WTC11 (cell line): ENCODE results near the gene SAMD8. TPM values are rescaled to one million over a fixed set of nuclear protein-coding genes. Genes with fewer than 3 reads are reported as not detected.
A peak's percentile ranks its signal among the peaks of the same experiment; 100 is the strongest.

ENCODE experiments used
- CREB1 ChIP-seq: sonication (generic); formaldehyde crosslinking; IDR thresholded peaks from 2 replicates; pipeline ENCODE4 v1.8.0; 2023; ENCODE audit warnings: mild to moderate bottlenecking, missing genetic modification reagents
- CREM ChIP-seq: sonication (generic); formaldehyde crosslinking; IDR thresholded peaks from 2 replicates; pipeline ENCODE4 v1.8.1; 2022; ENCODE audit warnings: mild to moderate bottlenecking, missing genetic modification reagents, moderate library complexity
- ESRRA ChIP-seq: sonication (generic); formaldehyde crosslinking; IDR thresholded peaks from 2 replicates; pipeline ENCODE4 v1.8.1; 2022; ENCODE audit warnings: mild to moderate bottlenecking, missing genetic modification reagents, borderline replicate concordance
- FOXJ3 ChIP-seq: sonication (generic); formaldehyde crosslinking; IDR thresholded peaks from 2 replicates; pipeline ENCODE4 v1.9.0; 2021; ENCODE audit warnings: missing genetic modification reagents, mild to moderate bottlenecking, borderline replicate concordance
- HMGA2 ChIP-seq: fragments of 250-450 bp; sonication (Bioruptor Pico); IDR thresholded peaks from 2 replicates; pipeline ENCODE4 v1.4.0; 2021; ENCODE audit warnings: mild to moderate bottlenecking, moderate library complexity
- NFE2L1 ChIP-seq: sonication (generic); formaldehyde crosslinking; IDR thresholded peaks from 2 replicates; pipeline ENCODE4 v1.8.1; 2023; ENCODE audit warnings: missing genetic modification reagents
- SP1 ChIP-seq: sonication (generic); formaldehyde crosslinking; conservative IDR thresholded peaks from 2 replicates; pipeline ENCODE4 v1.8.1; 2022; ENCODE audit warnings: missing genetic modification reagents
- TEAD4 ChIP-seq: sonication (generic); formaldehyde crosslinking; IDR thresholded peaks from 2 replicates; pipeline ENCODE4 v1.8.0; 2022; ENCODE audit warnings: mild to moderate bottlenecking, missing genetic modification reagents
- ZNF121 ChIP-seq: sonication (generic); formaldehyde crosslinking; IDR thresholded peaks from 2 replicates; pipeline ENCODE4 v1.8.0; 2023; ENCODE audit warnings: missing genetic modification reagents
- ZNF138 ChIP-seq: sonication (generic); formaldehyde crosslinking; conservative IDR thresholded peaks from 2 replicates; pipeline ENCODE4 v1.8.1; 2022; ENCODE audit warnings: mild to moderate bottlenecking, moderate library complexity, missing genetic modification reagents
- ZNF423 ChIP-seq: fragments of 250-450 bp; sonication (Bioruptor Pico); IDR thresholded peaks from 2 replicates; pipeline ENCODE4 v2.1.2; 2022; ENCODE audit warnings: mild to moderate bottlenecking, moderate library complexity
- total RNA-seq: library from RNA; stranded (reverse); gene quantifications from 3 replicates; pipeline ENCODE4 v1.2.3, GENCODE V29; 2021
- TF ChIP-seq, protein P1 (sequence below): fragments of 250-450 bp; sonication (Bioruptor Pico); IDR thresholded peaks from 2 replicates; pipeline ENCODE4 v1.9.0; 2021; ENCODE audit warnings: mild to moderate bottlenecking, borderline replicate concordance
- TF ChIP-seq, protein P2 (sequence below): sonication (generic); formaldehyde crosslinking; IDR thresholded peaks from 2 replicates; pipeline ENCODE4 v1.8.0; 2023; ENCODE audit warnings: missing genetic modification reagents, mild to moderate bottlenecking, borderline replicate concordance
- TF ChIP-seq, protein P3 (sequence below): sonication (generic); formaldehyde crosslinking; IDR thresholded peaks from 2 replicates; pipeline ENCODE4 v1.8.1; 2023; ENCODE audit warnings: mild to moderate bottlenecking, missing genetic modification reagents, borderline replicate concordance
- TF ChIP-seq, protein P4 (sequence below): sonication (generic); formaldehyde crosslinking; IDR thresholded peaks from 2 replicates; pipeline ENCODE4 v1.8.1; 2022; ENCODE audit warnings: missing genetic modification reagents, borderline replicate concordance
- TF ChIP-seq, protein P5 (sequence below): sonication (generic); formaldehyde crosslinking; IDR thresholded peaks from 2 replicates; pipeline ENCODE4 v1.8.1; 2022; ENCODE audit warnings: mild to moderate bottlenecking, moderate library complexity, missing genetic modification reagents
- TF ChIP-seq, protein P6 (sequence below): sonication (generic); formaldehyde crosslinking; IDR thresholded peaks from 2 replicates; pipeline ENCODE4 v1.8.1; 2022; ENCODE audit warnings: mild to moderate bottlenecking, missing genetic modification reagents, moderate library complexity, borderline replicate concordance
- TF ChIP-seq, protein P7 (sequence below): sonication (generic); formaldehyde crosslinking; IDR thresholded peaks from 2 replicates; pipeline ENCODE4 v1.8.0; 2022; ENCODE audit warnings: mild to moderate bottlenecking, missing genetic modification reagents
- TF ChIP-seq, protein P8 (sequence below): sonication (generic); formaldehyde crosslinking; IDR thresholded peaks from 2 replicates; pipeline ENCODE4 v1.8.1; 2023; ENCODE audit warnings: mild to moderate bottlenecking, missing genetic modification reagents
- TF ChIP-seq, protein P9 (sequence below): fragments of 250-450 bp; sonication (Bioruptor Pico); IDR thresholded peaks from 2 replicates; pipeline ENCODE4 v1.9.0; 2021; ENCODE audit warnings: moderate library complexity, mild to moderate bottlenecking, inconsistent platforms, borderline replicate concordance

The SAMD8 gene
- total RNA-seq, 1 experiment from 2014 or later: 23.0 TPM

DNA sequence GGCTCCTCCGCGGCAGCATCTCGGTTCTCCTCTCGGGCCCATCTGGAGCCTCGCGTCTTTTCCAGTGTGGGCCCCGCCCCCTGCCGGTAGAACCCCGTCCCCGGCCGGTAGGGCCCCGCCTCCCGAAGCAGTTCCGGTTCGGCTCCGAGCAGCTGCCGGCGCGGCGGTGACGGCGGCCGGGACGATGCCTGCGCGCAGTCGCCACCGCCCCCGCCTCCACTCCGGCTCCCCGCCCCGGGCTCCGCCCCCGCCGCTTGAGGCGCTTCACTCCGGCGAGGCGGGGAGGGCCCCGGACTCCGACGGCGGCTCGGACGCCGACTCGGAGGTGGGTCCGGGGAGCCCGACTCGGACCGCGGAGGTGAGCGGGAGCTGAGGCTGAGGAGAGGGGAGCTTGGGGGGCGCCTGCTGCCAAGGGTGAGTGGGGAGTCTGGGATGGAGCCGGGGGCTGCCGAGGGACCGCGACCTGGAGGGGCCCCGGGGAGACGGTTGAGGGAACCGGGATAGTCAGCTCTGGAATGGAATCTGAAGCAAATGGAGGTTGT is at the start of gene SAMD8 (continued):
- TF ChIP-seq, protein P1, sequence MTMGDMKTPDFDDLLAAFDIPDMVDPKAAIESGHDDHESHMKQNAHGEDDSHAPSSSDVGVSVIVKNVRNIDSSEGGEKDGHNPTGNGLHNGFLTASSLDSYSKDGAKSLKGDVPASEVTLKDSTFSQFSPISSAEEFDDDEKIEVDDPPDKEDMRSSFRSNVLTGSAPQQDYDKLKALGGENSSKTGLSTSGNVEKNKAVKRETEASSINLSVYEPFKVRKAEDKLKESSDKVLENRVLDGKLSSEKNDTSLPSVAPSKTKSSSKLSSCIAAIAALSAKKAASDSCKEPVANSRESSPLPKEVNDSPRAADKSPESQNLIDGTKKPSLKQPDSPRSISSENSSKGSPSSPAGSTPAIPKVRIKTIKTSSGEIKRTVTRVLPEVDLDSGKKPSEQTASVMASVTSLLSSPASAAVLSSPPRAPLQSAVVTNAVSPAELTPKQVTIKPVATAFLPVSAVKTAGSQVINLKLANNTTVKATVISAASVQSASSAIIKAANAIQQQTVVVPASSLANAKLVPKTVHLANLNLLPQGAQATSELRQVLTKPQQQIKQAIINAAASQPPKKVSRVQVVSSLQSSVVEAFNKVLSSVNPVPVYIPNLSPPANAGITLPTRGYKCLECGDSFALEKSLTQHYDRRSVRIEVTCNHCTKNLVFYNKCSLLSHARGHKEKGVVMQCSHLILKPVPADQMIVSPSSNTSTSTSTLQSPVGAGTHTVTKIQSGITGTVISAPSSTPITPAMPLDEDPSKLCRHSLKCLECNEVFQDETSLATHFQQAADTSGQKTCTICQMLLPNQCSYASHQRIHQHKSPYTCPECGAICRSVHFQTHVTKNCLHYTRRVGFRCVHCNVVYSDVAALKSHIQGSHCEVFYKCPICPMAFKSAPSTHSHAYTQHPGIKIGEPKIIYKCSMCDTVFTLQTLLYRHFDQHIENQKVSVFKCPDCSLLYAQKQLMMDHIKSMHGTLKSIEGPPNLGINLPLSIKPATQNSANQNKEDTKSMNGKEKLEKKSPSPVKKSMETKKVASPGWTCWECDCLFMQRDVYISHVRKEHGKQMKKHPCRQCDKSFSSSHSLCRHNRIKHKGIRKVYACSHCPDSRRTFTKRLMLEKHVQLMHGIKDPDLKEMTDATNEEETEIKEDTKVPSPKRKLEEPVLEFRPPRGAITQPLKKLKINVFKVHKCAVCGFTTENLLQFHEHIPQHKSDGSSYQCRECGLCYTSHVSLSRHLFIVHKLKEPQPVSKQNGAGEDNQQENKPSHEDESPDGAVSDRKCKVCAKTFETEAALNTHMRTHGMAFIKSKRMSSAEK (CRISPR knock-in tag): no peak
- TF ChIP-seq ZNF423 (CRISPR knock-in tag): no peak
- TF ChIP-seq ZNF121 (CRISPR knock-in tag): no peak
- TF ChIP-seq, protein P2, sequence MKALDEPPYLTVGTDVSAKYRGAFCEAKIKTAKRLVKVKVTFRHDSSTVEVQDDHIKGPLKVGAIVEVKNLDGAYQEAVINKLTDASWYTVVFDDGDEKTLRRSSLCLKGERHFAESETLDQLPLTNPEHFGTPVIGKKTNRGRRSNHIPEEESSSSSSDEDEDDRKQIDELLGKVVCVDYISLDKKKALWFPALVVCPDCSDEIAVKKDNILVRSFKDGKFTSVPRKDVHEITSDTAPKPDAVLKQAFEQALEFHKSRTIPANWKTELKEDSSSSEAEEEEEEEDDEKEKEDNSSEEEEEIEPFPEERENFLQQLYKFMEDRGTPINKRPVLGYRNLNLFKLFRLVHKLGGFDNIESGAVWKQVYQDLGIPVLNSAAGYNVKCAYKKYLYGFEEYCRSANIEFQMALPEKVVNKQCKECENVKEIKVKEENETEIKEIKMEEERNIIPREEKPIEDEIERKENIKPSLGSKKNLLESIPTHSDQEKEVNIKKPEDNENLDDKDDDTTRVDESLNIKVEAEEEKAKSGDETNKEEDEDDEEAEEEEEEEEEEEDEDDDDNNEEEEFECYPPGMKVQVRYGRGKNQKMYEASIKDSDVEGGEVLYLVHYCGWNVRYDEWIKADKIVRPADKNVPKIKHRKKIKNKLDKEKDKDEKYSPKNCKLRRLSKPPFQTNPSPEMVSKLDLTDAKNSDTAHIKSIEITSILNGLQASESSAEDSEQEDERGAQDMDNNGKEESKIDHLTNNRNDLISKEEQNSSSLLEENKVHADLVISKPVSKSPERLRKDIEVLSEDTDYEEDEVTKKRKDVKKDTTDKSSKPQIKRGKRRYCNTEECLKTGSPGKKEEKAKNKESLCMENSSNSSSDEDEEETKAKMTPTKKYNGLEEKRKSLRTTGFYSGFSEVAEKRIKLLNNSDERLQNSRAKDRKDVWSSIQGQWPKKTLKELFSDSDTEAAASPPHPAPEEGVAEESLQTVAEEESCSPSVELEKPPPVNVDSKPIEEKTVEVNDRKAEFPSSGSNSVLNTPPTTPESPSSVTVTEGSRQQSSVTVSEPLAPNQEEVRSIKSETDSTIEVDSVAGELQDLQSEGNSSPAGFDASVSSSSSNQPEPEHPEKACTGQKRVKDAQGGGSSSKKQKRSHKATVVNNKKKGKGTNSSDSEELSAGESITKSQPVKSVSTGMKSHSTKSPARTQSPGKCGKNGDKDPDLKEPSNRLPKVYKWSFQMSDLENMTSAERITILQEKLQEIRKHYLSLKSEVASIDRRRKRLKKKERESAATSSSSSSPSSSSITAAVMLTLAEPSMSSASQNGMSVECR: peak; percentile 32; the same call in 1 of the 2 replicates
- TF ChIP-seq HMGA2 (CRISPR knock-in tag): no peak
- TF ChIP-seq, protein P3, sequence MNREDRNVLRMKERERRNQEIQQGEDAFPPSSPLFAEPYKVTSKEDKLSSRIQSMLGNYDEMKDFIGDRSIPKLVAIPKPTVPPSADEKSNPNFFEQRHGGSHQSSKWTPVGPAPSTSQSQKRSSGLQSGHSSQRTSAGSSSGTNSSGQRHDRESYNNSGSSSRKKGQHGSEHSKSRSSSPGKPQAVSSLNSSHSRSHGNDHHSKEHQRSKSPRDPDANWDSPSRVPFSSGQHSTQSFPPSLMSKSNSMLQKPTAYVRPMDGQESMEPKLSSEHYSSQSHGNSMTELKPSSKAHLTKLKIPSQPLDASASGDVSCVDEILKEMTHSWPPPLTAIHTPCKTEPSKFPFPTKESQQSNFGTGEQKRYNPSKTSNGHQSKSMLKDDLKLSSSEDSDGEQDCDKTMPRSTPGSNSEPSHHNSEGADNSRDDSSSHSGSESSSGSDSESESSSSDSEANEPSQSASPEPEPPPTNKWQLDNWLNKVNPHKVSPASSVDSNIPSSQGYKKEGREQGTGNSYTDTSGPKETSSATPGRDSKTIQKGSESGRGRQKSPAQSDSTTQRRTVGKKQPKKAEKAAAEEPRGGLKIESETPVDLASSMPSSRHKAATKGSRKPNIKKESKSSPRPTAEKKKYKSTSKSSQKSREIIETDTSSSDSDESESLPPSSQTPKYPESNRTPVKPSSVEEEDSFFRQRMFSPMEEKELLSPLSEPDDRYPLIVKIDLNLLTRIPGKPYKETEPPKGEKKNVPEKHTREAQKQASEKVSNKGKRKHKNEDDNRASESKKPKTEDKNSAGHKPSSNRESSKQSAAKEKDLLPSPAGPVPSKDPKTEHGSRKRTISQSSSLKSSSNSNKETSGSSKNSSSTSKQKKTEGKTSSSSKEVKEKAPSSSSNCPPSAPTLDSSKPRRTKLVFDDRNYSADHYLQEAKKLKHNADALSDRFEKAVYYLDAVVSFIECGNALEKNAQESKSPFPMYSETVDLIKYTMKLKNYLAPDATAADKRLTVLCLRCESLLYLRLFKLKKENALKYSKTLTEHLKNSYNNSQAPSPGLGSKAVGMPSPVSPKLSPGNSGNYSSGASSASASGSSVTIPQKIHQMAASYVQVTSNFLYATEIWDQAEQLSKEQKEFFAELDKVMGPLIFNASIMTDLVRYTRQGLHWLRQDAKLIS (CRISPR knock-in tag): no peak
- TF ChIP-seq CREB1 (CRISPR knock-in tag): no peak
- no peak for TF ChIP-seq ESRRA (CRISPR knock-in tag)
- TF ChIP-seq, protein P4, sequence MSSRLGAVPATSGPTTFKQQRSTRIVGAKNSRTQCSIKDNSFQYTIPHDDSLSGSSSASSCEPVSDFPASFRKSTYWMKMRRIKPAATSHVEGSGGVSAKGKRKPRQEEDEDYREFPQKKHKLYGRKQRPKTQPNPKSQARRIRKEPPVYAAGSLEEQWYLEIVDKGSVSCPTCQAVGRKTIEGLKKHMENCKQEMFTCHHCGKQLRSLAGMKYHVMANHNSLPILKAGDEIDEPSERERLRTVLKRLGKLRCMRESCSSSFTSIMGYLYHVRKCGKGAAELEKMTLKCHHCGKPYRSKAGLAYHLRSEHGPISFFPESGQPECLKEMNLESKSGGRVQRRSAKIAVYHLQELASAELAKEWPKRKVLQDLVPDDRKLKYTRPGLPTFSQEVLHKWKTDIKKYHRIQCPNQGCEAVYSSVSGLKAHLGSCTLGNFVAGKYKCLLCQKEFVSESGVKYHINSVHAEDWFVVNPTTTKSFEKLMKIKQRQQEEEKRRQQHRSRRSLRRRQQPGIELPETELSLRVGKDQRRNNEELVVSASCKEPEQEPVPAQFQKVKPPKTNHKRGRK: no peak
- TF ChIP-seq ZNF138: no peak
- TF ChIP-seq, protein P5, sequence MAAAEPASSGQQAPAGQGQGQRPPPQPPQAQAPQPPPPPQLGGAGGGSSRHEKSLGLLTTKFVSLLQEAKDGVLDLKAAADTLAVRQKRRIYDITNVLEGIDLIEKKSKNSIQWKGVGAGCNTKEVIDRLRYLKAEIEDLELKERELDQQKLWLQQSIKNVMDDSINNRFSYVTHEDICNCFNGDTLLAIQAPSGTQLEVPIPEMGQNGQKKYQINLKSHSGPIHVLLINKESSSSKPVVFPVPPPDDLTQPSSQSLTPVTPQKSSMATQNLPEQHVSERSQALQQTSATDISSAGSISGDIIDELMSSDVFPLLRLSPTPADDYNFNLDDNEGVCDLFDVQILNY: peak; percentile 74; the same call in 1 of the 2 replicates
- TF ChIP-seq, protein P6, sequence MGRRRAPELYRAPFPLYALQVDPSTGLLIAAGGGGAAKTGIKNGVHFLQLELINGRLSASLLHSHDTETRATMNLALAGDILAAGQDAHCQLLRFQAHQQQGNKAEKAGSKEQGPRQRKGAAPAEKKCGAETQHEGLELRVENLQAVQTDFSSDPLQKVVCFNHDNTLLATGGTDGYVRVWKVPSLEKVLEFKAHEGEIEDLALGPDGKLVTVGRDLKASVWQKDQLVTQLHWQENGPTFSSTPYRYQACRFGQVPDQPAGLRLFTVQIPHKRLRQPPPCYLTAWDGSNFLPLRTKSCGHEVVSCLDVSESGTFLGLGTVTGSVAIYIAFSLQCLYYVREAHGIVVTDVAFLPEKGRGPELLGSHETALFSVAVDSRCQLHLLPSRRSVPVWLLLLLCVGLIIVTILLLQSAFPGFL (CRISPR knock-in tag): no peak
- TF ChIP-seq, protein P7, sequence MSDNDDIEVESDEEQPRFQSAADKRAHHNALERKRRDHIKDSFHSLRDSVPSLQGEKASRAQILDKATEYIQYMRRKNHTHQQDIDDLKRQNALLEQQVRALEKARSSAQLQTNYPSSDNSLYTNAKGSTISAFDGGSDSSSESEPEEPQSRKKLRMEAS: 0 out of 2 replicates have a peak, but pooled peaks have one; percentile 38
- no peak for TF ChIP-seq NFE2L1 (CRISPR knock-in tag)
- TF ChIP-seq CREM (CRISPR knock-in tag): no peak; the same call in 1 of the 2 replicates
- TF ChIP-seq, protein P8, sequence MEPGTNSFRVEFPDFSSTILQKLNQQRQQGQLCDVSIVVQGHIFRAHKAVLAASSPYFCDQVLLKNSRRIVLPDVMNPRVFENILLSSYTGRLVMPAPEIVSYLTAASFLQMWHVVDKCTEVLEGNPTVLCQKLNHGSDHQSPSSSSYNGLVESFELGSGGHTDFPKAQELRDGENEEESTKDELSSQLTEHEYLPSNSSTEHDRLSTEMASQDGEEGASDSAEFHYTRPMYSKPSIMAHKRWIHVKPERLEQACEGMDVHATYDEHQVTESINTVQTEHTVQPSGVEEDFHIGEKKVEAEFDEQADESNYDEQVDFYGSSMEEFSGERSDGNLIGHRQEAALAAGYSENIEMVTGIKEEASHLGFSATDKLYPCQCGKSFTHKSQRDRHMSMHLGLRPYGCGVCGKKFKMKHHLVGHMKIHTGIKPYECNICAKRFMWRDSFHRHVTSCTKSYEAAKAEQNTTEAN: no peak
- 0 out of 2 replicates have a peak, but pooled peaks have one; percentile 68 for TF ChIP-seq SP1
- no peak for TF ChIP-seq FOXJ3 (CRISPR knock-in tag)
- TF ChIP-seq TEAD4 (CRISPR knock-in tag): no peak
- TF ChIP-seq, protein P9, sequence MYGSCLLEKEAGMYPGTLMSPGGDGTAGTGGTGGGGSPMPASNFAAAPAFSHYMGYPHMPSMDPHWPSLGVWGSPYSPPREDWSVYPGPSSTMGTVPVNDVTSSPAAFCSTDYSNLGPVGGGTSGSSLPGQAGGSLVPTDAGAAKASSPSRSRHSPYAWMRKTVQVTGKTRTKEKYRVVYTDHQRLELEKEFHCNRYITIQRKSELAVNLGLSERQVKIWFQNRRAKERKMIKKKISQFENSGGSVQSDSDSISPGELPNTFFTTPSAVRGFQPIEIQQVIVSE (CRISPR knock-in tag): no peak
